PC-3 (cell line): Measurements from ENCODE around the gene TJP3.

Source experiments
- EZH2 ChIP-seq: fragments of 300-600 bp; sonication (generic); IDR thresholded peaks from one replicate; pipeline ENCODE4 v1.6.1; 2017; ENCODE audit warnings: antibody characterized with exemption, mild to moderate bottlenecking, low read length; ENCODE audit not compliant: unreplicated experiment
- EZH2phosphoT487 ChIP-seq: fragments of 300-600 bp; sonication (generic); IDR thresholded peaks from 2 replicates; pipeline ENCODE4 v1.6.1; 2018; ENCODE audit warnings: mild to moderate bottlenecking, antibody characterized with exemption, low read length, borderline replicate concordance
- TF ChIP-seq, protein P1 (sequence below): fragments of 300-600 bp; sonication (generic); conservative IDR thresholded peaks from 2 replicates; pipeline ENCODE4 v1.5.1; 2017; ENCODE audit warnings: antibody characterized with exemption, low read depth, mild to moderate bottlenecking, low read length

DNA sequence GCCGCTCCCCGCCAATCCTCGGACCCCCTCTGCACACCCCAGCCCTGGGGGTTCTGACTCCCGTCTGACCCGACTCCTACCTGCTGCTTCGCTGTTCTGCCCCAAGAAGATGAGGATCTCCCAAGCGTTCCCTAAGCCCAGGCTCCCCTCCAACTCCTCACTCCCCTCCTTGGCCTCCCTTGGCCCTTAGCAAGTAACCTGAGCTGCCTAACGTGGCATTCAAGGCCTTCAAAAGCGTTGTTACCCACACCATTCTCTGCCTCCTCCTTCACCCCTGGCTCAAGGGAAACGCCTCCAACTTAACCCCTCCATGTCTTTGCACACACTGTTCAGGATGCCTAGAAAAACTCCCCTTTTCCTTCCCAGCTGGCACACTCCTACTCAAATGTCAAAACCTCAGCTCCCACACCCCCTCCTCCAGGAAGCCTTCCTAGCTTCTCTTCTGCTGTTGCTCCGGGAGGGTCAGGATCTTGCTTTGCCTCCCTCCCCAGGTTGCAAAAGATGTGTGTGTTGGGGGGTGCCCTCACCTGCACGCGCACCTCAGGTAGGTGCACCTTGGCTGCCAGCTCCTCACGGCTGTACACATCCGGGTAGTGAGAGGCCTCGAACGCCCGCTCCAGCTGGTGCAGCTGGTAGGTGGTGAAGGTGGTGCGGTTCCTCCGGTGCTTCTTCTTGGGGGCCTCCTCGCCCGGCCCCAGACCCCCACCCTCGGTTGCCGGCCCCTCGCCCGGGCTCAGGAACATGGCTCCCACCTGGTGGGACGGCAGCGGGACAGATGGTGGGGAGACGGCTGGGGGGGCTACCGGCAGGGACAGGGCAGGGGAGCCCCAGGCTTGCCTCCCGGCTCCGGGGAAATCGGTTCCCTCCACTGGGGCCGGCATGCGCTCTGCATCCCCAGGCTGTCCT lies 63.1 kb downstream of the TJP3 start:
- TF ChIP-seq, protein P1, sequence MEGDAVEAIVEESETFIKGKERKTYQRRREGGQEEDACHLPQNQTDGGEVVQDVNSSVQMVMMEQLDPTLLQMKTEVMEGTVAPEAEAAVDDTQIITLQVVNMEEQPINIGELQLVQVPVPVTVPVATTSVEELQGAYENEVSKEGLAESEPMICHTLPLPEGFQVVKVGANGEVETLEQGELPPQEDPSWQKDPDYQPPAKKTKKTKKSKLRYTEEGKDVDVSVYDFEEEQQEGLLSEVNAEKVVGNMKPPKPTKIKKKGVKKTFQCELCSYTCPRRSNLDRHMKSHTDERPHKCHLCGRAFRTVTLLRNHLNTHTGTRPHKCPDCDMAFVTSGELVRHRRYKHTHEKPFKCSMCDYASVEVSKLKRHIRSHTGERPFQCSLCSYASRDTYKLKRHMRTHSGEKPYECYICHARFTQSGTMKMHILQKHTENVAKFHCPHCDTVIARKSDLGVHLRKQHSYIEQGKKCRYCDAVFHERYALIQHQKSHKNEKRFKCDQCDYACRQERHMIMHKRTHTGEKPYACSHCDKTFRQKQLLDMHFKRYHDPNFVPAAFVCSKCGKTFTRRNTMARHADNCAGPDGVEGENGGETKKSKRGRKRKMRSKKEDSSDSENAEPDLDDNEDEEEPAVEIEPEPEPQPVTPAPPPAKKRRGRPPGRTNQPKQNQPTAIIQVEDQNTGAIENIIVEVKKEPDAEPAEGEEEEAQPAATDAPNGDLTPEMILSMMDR = no peak
- TF ChIP-seq EZH2 (no peak), EZH2phosphoT487 (no peak)
